RWPE1 (cell line): ENCODE data around the gene BCKDK.

Experiments used
- CTCF ChIA-PET: fragments of 350-600 bp; sonication (Branson Sonifier 250); formaldehyde crosslinking; extraction: SDS; loops from one replicate; lab custom pipeline; 2021; lab: Yijun Ruan, JAX
- POLR2A ChIA-PET: fragments of 400-600 bp; formaldehyde crosslinking; extraction: SDS; loops from one replicate; lab custom pipeline; 2020; ENCODE audit warnings: antibody characterized with exemption; ENCODE audit not compliant: low non-redundant PET; lab: Yijun Ruan, JAX
- DNase-seq: peaks from one replicate; pipeline ENCODE4 v3.0.0; 2012; ENCODE audit warnings: low spot score
- H3K27ac ChIP-seq: fragments of 450-650 bp; 2 replicates; pipeline ENCODE4 v1.5.1; 2017
- TF ChIP-seq, protein P1 (sequence below): fragments of 450-650 bp; conservative IDR thresholded peaks from 2 replicates; pipeline ENCODE4 v1.5.1; 2017; ENCODE audit warnings: low read depth, mild to moderate bottlenecking

Gene BCKDK

GRCh38 chr16:31117384-31118222 is 9.4 kb downstream of the BCKDK start, which contains the start of gene KAT8:
Gene KAT8, plus strand, starts transcription at chr16:31117664. Its CDS starts 18 bp downstream, at chr16:31117682.
- H3K27ac ChIP-seq, result peak within 1 kb of the TSS; percentile 92
- CTCF ChIA-PET, result interaction anchor here (0.6 to 1.4 kb wide), 3 partner anchors 25 to 467 kb away, joined by 3 to 7 read pairs (median 5); partner anchors contain the start of gene PRR14
- DNase-seq, result peak; percentile 98

GRCh38 chr16:31118223-31119155 is 10.3 kb downstream of the BCKDK start:
- DNase-seq, result peak; percentile 69
- POLR2A ChIA-PET, result interaction anchor here (0.5 to 1.7 kb wide), 7 partner anchors 10 to 29 kb away, joined by 3 to 15 read pairs (median 5); partner anchors contain the start of gene PRSS8
- peak overlapping the region; percentile 92 for H3K27ac ChIP-seq
- CTCF ChIA-PET, result interaction anchor here (0.7 to 1.4 kb wide), 5 partner anchors 19 to 333 kb away, joined by 3 to 7 read pairs (median 3); no protein-coding TSS in a partner anchor
- TF ChIP-seq, protein P1, sequence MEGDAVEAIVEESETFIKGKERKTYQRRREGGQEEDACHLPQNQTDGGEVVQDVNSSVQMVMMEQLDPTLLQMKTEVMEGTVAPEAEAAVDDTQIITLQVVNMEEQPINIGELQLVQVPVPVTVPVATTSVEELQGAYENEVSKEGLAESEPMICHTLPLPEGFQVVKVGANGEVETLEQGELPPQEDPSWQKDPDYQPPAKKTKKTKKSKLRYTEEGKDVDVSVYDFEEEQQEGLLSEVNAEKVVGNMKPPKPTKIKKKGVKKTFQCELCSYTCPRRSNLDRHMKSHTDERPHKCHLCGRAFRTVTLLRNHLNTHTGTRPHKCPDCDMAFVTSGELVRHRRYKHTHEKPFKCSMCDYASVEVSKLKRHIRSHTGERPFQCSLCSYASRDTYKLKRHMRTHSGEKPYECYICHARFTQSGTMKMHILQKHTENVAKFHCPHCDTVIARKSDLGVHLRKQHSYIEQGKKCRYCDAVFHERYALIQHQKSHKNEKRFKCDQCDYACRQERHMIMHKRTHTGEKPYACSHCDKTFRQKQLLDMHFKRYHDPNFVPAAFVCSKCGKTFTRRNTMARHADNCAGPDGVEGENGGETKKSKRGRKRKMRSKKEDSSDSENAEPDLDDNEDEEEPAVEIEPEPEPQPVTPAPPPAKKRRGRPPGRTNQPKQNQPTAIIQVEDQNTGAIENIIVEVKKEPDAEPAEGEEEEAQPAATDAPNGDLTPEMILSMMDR, result no peak

More at GRCh38 chr16:31117384-31118222, 9.4 kb downstream of the BCKDK start, which contains the start of gene KAT8:
- TF ChIP-seq, protein P1, result no peak
- POLR2A ChIA-PET, result interaction anchor here (0.5 to 1.7 kb wide), 12 partner anchors 11 to 340 kb away, joined by 3 to 15 read pairs (median 4); partner anchors contain the start of gene PRSS8

- peak overlapping the region; percentile 92 for H3K27ac ChIP-seq
- TF ChIP-seq, protein P1, result no peak
- ChIA-PET CTCF (interaction anchor here (0.6 to 1.5 kb wide), 5 partner anchors 21 to 166 kb away, joined by 3 to 7 read pairs (median 4); no protein-coding TSS in a partner anchor), POLR2A (no interaction called here)
- no peak for DNase-seq
These were observed 11.9 kb downstream of the BCKDK start for GRCh38 chr16:31120129-31120528.

- H3K27ac ChIP-seq, result peak overlapping the region; percentile 98
- TF ChIP-seq, protein P1, result no peak
- ChIA-PET CTCF (no interaction called here), POLR2A (no interaction called here)
- DNase-seq, result no peak
These were observed 17.7 kb downstream of the BCKDK start for GRCh38 chr16:31125844-31126243.

GRCh38 chr16:31127182-31127581 is 19.0 kb downstream of the BCKDK start:
- TF ChIP-seq, protein P1, result no peak
- H3K27ac ChIP-seq, result peak overlapping the region; percentile 98
- no peak for DNase-seq
- ChIA-PET CTCF (no interaction called here), POLR2A (no interaction called here)
